NCI-H2196 treated with DMSO at 0.1 percent for 48 hours (cell line): ENCODE measurements around the gene ANO6.

Experiments
- DNase-seq: peaks from one replicate; lab custom pipeline; 2025; ENCODE audit not compliant: unreplicated experiment; lab: John Stamatoyannopoulos, UW

ANO6 gene

DNA sequence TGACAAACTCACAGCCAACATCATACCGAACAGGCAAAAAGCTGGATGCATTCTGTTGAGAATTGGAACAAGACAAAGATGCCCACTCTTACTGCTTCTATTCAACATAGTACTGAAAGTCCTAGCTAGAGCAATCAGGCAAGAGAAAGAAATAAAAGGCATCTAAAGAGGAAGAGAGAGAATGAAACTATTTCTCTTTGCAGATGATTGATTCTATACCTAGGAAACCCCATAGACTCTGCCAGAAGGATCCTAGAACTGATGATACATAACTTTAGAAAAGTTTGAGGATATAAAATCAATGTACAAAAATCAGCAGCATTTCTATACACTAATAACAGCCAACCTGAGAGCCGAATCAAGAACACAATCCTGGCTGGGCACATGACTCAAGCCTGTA is 6.1 kb upstream of the ANO6 start:
- DNase-seq, result no peak

- DNase-seq, result no peak
Measured at GRCh38 chr12:45212064-45212463, 3.8 kb upstream of the ANO6 start.

- no peak for DNase-seq
Measured at GRCh38 chr12:45213107-45213506, 2.8 kb upstream of the ANO6 start.

DNA sequence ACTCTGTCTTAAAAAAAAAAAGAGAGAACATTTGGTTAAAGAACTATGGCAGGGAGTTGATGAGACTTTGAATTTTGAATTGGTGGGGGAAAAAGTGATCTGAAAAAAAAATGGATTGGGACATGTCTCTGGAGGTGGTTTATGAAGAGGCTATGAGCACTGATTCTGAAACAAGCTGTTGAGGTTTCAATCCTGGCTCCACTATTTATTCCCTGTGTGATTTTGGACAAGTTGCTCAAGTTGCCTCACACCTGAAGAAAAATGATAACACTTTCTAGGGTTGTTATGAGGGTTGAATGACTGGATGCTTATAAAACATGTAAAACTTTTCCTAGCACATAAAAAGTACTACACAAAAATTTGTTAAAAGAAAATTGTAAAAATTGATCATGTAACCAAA is 1.8 kb upstream of the ANO6 start:
- no peak for DNase-seq

- no peak for DNase-seq
Measured at GRCh38 chr12:45214749-45215418, 1.0 kb upstream of the ANO6 start.

DNA sequence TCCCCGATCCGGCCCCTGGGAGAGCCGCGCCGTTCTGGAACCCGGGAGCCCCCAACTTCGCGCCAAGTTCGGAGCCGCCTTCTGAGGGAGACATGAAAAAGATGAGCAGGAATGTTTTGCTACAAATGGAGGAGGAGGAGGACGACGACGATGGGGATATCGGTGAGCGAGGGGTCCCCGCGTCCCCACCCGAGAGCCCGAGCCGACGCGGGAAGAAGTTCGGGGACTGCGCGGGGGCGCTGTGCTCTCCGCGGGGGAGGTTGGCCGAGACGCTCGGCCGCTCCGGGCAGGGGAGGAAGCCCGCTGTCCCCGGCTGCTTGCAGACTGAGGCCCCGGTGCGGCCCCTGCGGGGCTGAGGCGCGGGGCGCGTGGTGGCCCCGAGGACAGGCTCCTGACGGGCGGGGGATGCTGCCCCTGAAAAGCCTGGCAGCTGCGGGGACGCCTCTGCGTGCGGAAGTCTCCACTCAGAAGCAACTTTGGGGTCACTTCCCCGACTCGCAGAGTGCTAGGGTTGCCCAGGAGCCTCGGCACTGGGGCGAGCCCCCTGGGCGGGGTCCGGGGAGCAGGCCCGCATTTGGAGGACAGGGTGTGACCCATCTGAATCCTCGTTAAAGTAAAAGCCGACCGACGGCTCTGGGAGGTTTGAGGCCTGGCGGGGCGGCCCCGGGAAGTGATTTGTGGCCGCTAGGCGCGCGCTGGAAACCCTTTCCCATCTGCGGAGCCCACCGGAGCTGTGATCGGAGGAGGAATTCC is 511 bp downstream of the ANO6 start:
- no peak for DNase-seq

- no peak for DNase-seq
Measured at GRCh38 chr12:45216983-45217485, 1.1 kb downstream of the ANO6 start.

- DNase-seq, result no peak
Measured at GRCh38 chr12:45217846-45218245, 2.0 kb downstream of the ANO6 start.

- DNase-seq, result no peak
Measured at GRCh38 chr12:45219621-45220020, 3.7 kb downstream of the ANO6 start.

DNA sequence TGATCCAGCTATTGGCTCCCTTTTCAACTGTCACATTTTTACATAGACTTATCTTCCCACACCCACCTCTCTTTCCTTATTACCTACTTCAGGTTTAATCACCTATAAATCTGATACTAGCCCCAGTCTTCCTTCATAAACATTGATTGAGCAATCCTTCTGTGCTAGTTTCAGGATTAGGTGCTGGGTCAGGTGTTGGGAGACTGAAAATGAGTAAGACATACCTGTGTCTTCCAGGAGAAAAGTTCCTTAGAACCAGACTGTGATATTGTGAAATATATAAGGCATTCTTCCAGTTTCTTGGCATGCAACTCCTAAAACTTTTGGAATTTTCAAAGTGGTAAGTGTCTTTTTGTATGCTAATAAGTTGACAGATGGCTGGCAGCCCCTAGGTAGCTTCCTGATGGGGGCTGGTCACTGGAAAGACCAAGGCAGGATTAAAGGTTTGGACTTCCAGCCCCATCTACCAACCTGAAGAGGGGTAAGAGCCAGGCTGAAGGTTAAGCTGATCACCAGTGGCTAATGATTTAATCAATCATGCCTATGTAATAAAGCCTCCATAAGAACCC is 4.6 kb downstream of the ANO6 start:
- DNase-seq, result no peak

DNA sequence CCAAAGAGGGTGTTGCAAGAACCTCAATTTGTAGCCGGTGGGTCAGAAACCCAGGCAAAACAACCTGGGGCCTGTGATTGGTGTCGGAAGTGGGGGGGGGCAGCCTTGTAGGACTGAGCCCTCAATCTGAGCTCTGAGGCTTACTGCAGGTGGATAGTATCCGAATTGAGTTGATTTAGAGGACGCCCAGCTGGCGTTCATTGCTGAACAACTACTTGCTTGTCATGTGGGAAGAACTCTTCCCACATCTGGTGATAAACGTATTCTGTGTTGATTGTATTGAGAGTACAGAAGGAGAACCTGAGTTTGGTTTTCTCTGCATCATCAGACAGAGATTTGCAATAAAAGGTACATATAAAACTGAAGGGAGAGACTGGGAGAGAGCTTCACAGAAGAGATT is 5.1 kb downstream of the ANO6 start:
- no peak for DNase-seq

DNA sequence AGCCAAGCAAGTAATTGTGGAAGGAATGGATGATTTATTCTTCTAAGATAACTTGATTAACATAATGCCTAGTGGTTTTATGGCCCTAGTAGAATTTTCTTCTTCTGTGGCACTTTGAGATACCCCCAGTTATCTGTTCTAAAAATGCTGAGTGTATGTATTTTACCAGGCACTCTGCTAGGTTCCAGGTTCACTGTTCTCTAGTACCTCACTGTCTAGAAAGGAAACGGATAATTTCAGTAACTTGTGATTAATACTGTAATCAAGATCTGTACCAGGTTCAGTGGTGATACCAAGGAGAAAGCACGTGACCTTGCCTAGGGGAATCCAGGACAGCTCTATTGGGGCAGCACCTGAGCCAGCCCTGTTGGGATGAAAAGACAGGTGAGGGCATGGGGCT is 8.0 kb downstream of the ANO6 start:
- DNase-seq, result no peak

GRCh38 chr12:45224311-45224710 is 8.4 kb downstream of the ANO6 start:
- DNase-seq, result no peak

- DNase-seq, result no peak
Measured at GRCh38 chr12:45226021-45226420, 10.1 kb downstream of the ANO6 start.

DNA sequence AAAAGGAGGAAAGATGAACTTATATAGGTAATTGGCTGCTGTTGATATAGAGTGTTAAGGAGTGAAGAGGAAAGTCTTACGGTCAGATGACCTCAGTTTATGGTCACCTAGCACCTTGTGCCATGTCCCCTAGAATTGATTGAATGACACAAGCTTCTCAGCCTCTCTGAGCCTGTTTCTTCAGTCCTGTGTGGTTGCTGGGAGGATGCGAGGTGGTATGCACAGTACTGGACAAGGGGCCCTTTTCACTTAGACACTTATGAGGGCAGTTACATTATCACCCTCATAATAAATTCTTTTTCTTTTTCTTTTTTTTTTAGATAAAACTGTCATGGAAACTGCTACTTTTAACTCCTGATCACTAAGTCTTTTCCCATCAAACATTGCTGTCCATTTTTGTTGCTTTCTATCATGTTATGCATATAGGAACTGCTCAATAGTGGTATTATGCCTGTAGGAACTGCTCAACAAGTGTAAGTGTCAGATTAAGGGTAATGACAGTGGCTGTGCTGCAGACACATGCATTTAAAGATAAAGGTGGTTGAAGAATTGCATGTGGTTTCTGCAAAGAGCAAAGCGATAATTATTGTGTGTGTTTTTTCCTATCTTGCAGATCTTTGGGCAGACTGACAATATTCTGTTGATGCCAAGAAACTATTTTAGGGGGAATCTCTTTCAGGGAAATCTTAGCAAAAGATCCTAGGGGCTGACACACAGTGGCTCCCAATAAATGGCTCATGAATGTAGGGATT is 11.6 kb downstream of the ANO6 start:
- no peak for DNase-seq

DNA sequence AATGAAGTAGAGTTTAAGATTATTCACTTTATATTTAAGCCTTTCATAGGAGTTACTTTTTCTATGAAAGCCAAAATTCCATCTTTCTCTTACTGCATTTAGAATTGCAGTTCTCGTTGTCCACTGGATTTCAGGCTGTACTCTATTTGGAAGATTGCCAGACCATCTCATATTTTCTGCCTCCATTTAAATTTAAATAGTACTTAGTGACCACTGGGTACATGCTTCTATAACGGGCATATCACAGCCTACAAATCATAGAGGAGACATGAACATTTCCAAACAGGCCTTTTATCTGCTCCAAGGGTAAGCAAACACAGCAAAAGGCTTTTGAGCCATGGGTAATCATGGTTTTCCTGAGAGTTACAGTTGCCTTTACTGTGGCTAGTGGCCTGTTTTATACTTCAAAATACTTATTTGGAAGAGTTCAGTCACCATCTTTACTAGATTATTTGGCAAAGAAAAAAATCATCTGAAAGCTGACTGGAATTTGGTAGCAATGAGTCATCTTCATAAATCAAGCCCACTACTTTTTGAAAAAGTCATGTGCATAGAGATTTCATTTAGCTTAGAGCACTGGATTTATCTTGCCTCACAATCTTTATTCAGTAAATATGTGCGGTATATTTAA is 15.7 kb downstream of the ANO6 start:
- DNase-seq, result no peak

DNA sequence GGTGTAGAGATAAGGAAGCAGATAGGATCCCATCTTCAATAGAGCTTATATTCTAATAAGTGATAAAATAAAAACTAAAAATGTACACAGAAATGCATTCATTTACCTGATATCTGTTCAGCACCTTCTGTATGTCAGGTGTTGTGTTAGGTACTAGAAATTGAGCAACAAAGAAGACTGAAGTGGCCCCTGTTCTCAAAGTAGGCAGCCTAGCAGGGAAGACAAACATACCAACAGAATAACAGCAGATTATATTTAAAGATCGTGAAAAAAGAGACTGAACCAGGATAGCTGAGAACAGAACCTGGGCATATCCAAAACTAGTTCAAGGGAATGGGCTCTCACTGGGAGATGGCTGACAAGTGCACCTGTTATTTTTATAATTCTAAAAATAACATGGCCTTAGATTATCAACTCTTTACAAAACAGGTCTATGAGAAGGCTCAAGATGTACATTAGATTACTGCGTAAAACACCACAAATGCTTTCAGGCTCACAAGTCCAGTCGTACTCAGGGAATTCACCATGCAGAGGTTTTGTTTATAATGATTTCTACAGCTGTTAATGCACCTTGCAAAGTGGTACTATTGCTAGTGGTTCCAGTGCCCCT is 16.4 kb downstream of the ANO6 start:
- no peak for DNase-seq

GRCh38 chr12:45232756-45233372 is 17.0 kb downstream of the ANO6 start:
- no peak for DNase-seq

DNA sequence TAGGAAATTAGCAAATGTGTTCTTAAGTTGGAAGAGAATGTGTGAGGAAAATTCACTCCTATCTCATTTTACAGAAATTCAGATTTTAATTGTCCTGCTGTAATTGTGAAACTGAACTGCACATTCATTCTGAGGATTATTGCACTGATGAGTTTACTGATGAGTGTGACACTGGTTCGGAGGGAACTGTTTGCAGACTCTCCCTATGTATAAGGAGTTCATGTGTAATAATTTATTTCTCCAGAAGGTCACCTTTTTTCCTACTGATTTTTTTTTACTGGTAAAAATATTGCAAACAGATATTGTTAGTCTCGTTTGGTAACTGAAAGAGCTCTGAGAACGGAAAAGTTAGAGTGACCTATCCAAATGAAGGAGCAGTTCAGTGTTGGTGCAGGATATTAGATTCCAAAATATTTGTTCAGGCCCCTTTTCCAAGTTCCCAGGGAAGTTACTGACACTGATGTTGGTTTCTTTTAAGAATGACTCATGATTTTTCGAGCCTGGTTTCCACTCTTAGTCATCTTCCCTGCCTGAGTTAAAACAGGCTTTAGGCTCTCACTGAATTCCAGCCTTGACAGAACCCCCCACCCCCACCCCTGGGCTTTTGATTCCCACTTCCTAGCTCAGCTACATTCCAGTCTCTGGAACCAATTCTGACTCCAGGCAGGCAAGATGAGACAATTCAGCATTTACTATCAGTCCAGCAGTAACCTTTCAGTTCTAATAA is 18.4 kb downstream of the ANO6 start:
- DNase-seq, result no peak
